ENCODE results near the gene INF2.

INF2 gene

DNA sequence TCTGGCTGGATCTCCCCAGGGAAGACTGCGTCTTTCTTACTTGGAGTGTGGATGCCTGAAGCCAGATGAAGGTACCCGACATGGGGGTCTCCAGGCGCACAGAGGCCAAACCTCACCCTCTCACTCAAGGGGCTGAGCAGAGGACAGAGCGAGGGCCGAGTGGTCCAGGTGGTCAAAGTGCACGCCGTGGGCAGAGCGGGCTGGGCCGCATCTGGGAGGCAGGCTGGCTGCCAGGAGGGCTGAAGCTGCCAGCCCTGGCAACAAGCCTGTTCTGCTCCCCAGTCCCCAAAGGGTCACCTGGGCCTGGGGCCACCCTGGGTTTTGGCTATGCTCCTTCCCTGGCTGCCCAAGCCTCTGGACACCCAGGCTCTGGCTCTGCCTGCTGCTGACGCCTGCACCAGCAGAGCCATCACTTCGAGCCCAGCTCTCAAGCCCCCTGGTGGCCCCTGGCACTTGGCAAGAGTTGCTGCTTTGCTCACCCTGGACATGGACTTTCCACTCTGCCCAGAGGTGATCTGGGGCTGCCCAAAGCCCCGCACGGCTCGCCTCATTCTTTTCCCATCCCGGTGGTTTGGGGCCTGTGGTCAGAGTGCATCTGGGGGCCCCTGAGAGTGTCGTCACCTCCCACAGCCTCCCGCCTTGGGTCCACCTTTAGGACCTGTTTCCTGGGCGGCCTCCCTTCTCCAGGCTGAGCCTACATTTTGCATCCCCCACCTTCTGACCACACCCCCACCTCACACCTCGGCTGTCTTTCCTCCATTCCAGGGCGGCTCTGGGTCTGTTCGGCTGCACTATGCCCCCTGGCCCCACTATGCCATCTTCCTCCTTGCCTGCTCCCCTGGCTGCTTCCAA, 37.4 kb downstream of the INF2 start:
- H3K27ac ChIP-seq: no peak overlapping the region
- TF ChIP-seq ZFX (IDR thresholded peaks at IDR 0.05; ENCODE audit: borderline replicate concordance): no peak
- TF ChIP-seq, protein P1, sequence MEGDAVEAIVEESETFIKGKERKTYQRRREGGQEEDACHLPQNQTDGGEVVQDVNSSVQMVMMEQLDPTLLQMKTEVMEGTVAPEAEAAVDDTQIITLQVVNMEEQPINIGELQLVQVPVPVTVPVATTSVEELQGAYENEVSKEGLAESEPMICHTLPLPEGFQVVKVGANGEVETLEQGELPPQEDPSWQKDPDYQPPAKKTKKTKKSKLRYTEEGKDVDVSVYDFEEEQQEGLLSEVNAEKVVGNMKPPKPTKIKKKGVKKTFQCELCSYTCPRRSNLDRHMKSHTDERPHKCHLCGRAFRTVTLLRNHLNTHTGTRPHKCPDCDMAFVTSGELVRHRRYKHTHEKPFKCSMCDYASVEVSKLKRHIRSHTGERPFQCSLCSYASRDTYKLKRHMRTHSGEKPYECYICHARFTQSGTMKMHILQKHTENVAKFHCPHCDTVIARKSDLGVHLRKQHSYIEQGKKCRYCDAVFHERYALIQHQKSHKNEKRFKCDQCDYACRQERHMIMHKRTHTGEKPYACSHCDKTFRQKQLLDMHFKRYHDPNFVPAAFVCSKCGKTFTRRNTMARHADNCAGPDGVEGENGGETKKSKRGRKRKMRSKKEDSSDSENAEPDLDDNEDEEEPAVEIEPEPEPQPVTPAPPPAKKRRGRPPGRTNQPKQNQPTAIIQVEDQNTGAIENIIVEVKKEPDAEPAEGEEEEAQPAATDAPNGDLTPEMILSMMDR (IDR thresholded peaks at IDR 0.05): 0 out of 2 replicates have a peak, but pooled peaks have one; percentile 8

- peak overlapping the region; percentile 83 for H3K27ac ChIP-seq
- TF ChIP-seq, protein P1 (IDR thresholded peaks at IDR 0.05): no peak
- TF ChIP-seq ZFX (IDR thresholded peaks at IDR 0.05; ENCODE audit: borderline replicate concordance): no peak
These were observed 39.2 kb downstream of the INF2 start for GRCh38 chr14:104728631-104729030.

GRCh38 chr14:104729176-104729834, 39.9 kb downstream of the INF2 start:
- H3K27ac ChIP-seq: peak overlapping the region; percentile 91

DNA sequence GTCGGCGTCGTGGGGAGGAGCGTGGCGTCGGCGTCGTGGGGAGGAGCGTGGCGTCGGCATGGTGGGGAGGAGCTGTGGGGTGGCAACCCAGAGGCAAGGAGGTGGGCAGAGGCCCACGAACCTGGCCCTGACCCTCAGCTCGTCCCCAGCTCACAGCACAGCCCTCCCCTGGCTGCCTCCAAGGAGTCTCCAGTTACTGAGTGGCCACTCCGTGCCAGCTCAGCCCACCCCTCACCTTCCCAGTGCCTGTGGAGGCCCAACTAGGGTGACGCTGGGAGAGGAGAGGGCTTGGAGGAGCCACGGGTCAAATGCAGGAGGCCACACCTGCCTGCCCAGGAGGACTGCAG, 40.4 kb downstream of the INF2 start:
- TF ChIP-seq, protein P1 (IDR thresholded peaks at IDR 0.05): no peak
- no peak for TF ChIP-seq ZFX (IDR thresholded peaks at IDR 0.05; ENCODE audit: borderline replicate concordance)

DNA sequence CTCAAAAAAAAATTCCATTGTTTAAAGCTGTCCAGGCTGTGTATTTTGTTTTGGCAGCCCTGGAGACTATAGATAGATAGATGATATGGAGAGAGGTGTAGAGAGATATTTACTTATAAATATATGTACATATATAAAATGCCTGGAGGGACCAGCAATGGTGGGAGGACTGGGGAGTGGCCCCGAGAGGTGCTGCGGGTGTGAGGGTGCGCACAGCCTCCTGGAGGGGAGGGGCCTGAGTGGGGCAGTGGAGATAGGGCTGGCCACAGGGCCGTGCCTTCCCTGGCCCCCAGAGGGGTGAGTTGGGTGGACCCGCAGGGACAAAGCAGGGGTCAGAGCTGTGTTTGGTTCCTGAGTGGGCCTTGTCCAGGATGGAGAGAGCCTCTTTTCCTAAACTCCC, 41.1 kb downstream of the INF2 start:
- TF ChIP-seq ZFX (IDR thresholded peaks at IDR 0.05; ENCODE audit: borderline replicate concordance): no peak
- H3K27ac ChIP-seq: peak overlapping the region; percentile 91

More for the DNA sequence above, 40.4 kb downstream of the INF2 start:
- peak overlapping the region; percentile 91 for H3K27ac ChIP-seq

DNA sequence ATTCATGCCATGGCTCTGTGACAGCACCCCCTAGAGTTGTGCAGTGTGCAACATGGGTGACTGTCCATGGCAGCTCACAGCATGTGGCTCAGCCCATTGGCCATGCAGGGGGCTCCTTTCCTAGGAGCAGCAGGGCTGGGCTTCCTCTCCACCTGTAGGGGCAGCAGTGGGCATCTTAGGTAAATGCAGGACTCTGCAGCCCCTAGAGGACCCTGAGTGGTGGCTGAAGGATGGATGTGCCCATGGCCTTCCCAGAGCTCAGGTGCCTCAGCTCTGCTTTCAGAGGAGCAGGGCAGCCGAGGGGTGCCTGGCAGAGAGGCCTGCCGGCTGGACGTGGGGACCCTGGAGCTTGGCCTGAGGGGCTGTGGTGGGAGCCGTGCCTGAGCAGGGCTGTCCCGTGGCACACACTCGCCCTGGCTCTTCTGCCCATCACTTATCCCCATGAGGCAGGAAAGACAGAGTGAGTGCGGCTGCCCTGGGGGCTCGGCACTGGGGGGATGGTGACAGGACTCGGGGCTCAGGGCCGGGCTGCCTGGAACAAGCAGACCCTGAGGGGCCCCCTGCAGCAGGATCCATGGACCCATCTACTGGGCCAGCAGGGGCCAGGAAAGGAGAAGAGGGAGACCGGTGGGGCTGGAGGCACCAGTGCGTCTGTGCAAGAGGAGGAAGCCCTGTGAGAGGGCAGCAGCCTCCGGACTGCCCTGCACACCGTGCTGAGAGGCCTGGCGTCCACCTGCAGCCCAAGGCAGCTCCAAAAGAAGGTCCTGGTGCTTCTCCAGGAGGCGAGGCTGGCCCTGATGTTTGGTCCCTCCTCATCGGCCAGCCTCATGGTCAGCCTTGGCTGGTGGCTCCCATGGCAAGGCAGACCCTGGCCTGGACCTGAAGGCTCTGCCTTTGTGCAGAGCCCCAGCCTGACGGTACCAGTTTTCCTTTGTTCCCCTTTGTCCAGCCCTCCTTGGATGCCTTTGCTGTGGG, 42.2 kb downstream of the INF2 start:
- TF ChIP-seq, protein P1 (IDR thresholded peaks at IDR 0.05): peak; percentile 72
- TF ChIP-seq ZFX (IDR thresholded peaks at IDR 0.05; ENCODE audit: borderline replicate concordance): no peak
- H3K27ac ChIP-seq: peak overlapping the region; percentile 91

DNA sequence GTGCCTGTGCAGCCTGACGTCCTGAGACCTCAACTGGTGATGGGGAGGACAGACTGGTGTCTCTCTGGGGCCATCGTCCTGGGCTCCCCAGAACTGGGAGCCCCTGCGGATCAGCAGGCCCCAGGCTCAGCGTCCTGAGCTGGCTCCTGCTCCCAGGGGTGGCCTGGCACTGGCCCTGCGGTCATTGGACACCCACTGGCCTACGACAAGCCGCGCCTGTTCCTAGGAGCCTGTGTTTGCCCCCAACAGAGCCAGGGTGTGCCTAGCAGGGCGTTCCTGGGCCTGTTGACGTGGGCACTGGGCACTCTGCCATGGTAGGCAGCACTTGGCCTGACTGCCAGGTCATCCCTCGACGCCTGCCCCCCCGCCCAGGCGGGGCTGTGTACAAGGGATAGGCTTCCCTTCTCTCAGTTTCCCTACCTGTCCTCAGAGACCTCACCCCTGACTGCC, 43.0 kb downstream of the INF2 start:
- TF ChIP-seq ZFX (IDR thresholded peaks at IDR 0.05; ENCODE audit: borderline replicate concordance): no peak
- TF ChIP-seq, protein P1 (IDR thresholded peaks at IDR 0.05): no peak
- peak overlapping the region; percentile 91 for H3K27ac ChIP-seq
